ENCODE results near the gene HECTD3.

Gene HECTD3

DNA sequence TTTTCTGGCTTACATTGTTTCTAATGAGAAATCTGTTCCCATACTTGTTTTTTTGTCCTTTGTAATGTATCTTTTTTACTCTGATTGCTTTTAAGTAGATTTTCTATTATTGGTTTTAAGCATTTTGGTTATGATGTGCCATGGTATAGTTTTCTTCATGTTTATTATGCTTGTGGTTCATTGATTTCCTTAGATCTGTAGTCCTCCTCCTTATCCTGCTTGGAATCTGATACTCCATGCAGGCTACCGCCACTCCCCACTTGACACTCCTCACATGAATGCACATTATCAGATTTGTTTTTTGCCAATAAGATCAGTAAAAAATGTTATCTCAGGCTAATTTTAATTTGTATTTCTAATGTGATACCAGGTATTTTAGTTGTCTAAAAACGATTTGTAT lies 21.7 kb upstream of the HECTD3 start:
- no peak for DNase-seq (ENCODE audit: low read depth)
- no peak overlapping the region for H3K4me3 ChIP-seq (ENCODE audit: low read depth, low read length)
- TF ChIP-seq, protein P1, sequence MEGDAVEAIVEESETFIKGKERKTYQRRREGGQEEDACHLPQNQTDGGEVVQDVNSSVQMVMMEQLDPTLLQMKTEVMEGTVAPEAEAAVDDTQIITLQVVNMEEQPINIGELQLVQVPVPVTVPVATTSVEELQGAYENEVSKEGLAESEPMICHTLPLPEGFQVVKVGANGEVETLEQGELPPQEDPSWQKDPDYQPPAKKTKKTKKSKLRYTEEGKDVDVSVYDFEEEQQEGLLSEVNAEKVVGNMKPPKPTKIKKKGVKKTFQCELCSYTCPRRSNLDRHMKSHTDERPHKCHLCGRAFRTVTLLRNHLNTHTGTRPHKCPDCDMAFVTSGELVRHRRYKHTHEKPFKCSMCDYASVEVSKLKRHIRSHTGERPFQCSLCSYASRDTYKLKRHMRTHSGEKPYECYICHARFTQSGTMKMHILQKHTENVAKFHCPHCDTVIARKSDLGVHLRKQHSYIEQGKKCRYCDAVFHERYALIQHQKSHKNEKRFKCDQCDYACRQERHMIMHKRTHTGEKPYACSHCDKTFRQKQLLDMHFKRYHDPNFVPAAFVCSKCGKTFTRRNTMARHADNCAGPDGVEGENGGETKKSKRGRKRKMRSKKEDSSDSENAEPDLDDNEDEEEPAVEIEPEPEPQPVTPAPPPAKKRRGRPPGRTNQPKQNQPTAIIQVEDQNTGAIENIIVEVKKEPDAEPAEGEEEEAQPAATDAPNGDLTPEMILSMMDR (IDR thresholded peaks at IDR 0.05; ENCODE audit: low read depth, low read length, missing control alignments) = no peak

DNA sequence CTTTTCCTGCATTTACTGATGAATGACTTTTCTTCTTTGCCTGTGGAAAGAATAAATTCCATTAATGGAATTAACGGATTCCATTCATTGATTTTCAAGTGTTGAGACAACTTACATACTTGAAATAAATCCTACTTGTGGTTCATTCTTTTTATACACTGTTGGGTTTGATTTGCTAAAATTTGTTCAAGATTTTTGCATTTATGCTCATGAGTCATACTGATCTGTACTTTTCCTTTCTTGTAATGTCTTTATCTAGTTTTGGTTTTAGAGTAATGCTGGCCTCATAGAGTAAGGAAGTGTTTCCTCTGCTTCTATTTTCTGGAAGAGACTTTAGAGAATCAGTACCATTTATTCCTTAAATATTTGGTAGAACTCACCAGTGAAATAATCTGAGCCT lies 15.3 kb upstream of the HECTD3 start:
- H3K4me3 ChIP-seq (ENCODE audit: low read depth, low read length) = no peak overlapping the region
- no peak for DNase-seq (ENCODE audit: low read depth)
- TF ChIP-seq, protein P1 (IDR thresholded peaks at IDR 0.05; ENCODE audit: low read depth, low read length, missing control alignments) = no peak

DNA sequence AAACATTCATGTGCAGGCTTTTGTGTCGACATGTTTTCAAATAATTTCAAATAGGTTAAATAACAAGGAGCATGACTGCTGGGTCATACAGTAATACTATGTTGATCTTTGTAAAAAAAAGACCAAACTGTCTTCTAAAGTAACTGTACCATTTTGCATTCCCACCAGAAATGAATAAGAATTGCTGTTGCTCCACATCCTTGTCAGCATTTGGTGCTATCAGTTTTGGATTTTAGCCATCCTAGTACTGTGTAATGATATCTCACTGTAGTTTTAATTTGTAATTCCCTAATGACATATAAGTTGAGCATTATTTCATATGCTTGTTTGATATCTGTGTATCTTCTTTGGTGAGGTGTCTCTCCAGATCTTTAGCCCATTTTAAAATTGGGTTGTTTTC lies 12.5 kb upstream of the HECTD3 start:
- DNase-seq (ENCODE audit: low read depth) = no peak
- TF ChIP-seq, protein P1 (IDR thresholded peaks at IDR 0.05; ENCODE audit: low read depth, low read length, missing control alignments) = no peak

DNA sequence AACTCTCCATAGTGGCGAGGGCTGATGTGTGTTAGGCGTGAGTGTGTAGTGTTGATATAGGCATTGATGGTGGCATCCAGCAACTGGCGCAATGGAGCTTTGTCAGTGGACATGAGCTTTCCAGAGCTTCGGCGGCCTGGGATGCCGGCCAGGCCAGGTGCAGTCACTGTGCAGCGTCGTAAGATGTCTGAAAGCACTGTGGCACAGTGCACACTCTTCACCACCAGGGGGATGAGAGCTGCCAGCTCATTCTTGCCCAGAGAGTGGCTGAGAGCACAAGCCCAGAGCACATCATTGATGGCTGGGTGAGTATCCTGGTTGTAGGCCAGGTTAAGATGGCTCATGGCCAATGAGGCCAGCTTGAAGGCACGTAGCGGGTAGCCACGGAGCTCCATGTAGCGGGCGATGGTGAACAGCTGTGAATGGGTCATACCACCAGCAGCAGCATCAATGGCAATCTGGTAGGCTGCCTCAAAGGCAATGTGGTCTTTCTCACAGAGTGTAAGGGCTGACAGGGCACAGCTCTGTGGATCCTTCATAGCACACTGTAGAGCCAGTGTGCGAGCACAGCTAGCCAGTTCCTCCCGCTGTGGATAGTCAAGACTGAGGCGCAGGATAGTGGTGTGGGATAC lies 7.6 kb upstream of the HECTD3 start:
- DNase-seq (ENCODE audit: low read depth) = no peak
- TF ChIP-seq, protein P1 (IDR thresholded peaks at IDR 0.05; ENCODE audit: low read depth, low read length, missing control alignments) = peak; percentile 93

More for the DNA sequence above, 12.5 kb upstream of the HECTD3 start:
- H3K4me3 ChIP-seq (ENCODE audit: low read depth, low read length) = no peak overlapping the region

DNA sequence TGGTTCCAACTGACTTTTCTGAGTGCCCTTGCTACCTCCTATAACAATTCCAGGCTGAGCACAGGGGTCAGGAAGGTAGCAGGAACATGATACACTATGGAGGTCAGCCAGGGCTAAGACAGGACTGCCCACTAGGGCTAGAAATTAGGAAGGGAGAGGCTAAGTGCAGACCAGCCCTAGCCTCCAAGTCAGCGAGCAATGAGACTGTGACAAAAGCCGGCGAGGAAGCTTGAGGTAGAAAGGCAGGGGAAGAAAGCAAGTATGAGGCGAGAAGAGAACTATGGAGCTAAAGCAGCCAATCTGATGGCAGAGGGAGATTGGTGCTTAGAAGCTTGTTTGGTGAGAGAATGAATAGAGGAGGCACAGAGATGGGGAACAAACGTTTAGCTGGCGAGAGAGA lies 5.6 kb upstream of the HECTD3 start:
- DNase-seq (ENCODE audit: low read depth) = no peak
- TF ChIP-seq, protein P1 (IDR thresholded peaks at IDR 0.05; ENCODE audit: low read depth, low read length, missing control alignments) = no peak
- H3K4me3 ChIP-seq (ENCODE audit: low read depth, low read length) = no peak overlapping the region

More for the DNA sequence above, 7.6 kb upstream of the HECTD3 start:
- H3K4me3 ChIP-seq (ENCODE audit: low read depth, low read length) = no peak overlapping the region

DNA sequence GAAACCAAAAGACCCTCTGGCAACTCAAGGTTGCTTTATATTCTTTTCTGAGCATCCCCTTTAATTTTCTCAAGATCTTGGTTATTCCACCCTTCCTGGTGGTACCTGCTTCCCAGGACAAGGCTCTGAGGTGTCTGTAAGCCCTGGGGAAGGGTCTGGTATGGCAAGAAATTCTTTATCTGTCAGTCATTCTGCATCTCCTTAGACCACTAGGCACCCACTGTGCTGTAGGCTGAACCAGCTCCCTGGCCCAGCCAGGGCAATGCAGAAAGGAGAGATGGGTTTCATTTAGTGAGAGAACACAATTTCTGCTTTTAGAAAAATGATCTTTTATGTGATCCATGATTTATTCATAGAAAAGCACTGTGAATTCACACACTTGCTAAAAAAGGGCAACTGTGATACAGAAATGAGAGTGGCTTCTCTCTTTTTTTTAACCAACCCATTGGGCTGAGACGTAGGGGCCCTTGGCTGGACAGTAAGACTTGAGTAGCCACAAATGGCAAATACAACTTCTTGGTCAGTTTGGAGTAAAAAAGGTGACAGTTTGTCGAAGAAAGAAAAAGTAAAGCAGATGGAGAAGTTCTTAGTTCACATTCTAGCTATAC lies 5.1 kb upstream of the HECTD3 start:
- TF ChIP-seq, protein P1 (IDR thresholded peaks at IDR 0.05; ENCODE audit: low read depth, low read length, missing control alignments) = no peak
- H3K4me3 ChIP-seq (ENCODE audit: low read depth, low read length) = no peak overlapping the region

DNA sequence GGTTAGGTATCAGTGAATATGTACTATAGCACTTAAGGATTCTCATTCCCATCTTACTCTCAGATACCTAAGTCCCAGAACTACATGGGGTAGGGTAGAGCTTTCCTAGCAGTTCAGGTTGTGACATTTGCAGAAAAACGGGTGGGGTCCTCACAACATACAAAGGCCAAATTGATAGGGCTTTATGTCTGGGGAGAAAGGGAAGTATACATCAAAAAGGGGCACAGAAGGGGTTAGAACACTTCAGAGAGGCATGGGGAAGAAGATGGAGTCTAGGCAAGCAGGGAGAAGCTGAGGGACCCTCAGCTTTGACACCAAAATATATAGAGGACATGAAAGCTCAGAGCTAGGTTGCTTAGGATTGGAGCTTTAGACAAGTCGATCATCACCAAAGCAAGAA lies 4.6 kb upstream of the HECTD3 start:
- TF ChIP-seq, protein P1 (IDR thresholded peaks at IDR 0.05; ENCODE audit: low read depth, low read length, missing control alignments) = no peak
- H3K4me3 ChIP-seq (ENCODE audit: low read depth, low read length) = no peak overlapping the region
- DNase-seq (ENCODE audit: low read depth) = no peak

More for the DNA sequence above, 5.1 kb upstream of the HECTD3 start:
- DNase-seq (ENCODE audit: low read depth) = no peak

Measured in GM12864 (cell line).